GM19455 (cell line): ENCODE results near the gene AIFM2.
"Not testable (repeated sequence)": the region's sequence is repeated elsewhere in the genome, so short reads cannot be mapped to it uniquely, and the experiment has no call there.

ENCODE experiments used
- ATAC-seq: cut with Tn5 transposase; IDR thresholded peaks from one replicate; pipeline ENCODE4 v1.9.1; 2021; ENCODE audit not compliant: unreplicated experiment

The AIFM2 gene

DNA sequence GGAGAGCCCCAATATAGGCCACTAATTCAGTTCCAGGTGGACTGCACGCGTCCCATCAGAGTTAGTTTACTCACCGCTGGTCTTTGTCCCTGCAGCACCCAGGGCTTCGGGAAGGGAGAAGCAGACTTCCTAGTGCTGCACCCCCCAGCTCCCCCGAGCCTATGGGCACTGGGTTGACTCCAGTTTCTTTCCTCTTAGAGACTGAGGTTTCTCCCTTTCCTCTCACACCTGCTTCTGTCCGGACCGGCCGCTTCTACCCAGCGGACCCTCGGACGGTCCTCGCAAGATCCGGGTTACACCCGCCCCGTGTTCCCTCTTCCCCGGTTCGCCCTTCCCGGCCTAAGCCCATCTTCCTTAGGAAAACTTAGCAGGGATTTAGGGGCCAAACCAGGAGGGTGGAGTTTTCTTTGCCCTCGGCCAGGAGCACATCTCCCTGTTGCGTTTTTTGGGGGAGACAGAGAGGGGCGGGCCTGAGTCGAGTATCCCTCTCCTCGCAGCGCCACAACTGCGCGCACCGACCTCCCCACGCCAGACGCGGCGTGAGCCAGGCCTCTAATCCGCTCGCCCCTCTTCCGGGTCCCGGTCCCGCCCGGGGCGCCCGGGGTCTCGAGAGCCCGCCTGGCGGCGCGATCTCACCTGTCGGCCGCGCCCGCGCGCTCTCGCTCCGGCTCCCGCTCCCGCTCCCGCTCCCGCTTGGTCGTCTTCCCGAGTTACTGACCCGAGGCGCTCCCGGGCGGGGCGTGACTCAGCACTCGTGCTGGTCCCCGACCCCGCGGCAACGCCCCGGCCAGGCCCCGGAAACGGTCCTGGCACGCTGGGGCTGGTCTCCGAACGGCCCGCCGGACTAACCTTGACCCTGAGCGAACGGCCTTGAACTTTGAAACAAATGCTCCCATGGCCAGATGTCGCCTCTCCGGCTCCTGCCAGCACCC, at the start of gene AIFM2:
AIFM2 (minus strand) TSS at position 728 of the 932 bp plus-strand sequence. CDS start 8,741 bp downstream, outside the sequence.
- peak; percentile 76 for ATAC-seq

DNA sequence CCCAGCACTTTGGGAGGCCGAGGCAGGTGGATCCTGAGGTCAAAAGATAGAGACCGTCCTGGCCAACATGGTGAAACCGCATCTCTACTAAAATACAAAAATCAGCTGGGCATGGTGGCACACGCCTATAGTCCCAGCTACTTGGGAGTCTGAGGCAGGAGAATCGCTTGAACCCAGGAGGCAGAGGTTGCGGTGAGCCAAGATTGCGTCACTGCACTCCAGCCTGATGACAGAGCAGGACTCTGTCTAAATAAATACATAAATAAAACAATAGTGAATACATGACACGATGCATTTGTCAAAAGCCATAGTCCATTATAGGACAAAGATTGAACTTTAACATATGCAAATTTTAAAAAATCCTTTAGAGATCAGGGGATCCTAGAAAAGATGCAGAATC, 46.6 kb upstream of the AIFM2 start:
- ATAC-seq, result not testable (repeated sequence)

DNA sequence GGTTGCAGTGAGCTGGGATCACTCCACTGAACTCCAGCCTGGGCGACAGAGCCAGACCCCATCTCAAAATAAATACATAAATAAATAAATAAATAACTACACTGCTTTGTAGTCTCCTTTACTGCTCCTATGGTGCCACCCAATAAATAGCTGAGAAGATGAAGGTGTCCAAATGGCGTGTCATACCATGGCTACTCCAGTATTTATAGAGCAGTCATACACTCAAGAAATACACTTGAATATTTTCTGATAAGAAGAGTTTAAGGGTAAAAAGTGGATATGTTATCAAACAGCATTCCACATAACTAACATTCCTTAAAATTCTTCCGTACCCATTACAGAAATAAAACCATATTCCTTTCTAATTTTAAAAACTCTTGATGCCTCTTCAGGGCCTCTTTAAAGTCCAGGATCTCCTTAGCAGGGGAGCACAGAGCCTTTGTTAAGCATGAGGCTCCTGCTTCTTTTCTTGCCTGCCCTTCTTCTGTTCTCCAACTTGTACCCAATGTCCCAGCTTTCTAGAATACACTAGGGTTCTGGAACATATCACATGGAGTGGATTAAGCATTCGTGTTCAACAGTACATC, 45.6 kb upstream of the AIFM2 start:
- no peak for ATAC-seq

DNA sequence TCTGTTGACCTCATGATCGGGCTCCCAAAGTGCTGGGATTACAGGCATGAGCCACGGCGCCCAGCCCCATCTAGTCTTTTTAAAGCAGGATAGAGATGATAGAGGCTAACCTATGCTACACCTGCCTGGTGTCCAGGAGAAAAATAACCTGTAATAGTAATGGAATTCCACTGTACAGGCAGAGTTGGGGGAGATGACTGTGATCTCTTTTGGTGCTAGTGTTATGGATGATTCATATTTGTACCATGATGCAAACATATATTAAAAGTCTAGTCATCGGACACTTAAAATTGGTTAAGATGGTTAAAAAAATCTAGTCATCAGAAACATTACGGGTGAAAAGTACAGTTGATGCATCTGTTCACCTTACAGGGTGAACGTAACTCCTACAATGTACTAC, 43.8 kb upstream of the AIFM2 start:
- ATAC-seq, result no peak

DNA sequence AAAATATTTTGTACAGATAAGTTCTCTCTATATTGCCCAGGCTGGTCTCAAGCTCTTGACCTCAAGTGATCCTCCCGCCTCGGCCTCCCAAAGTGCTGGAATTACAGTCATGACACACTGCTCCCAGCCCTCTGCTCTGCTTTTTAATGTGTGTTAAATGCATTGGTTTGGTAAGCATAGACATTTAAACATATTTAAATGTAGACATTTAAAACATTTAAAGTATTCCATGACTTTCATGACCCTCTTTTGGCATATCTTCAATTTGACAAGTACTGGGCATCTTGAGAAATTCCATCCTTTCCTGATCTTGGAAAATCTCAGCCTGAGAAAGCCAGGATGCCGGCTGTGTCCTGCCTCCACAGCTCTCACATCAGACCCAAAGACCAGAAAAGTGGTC, 42.9 kb upstream of the AIFM2 start:
- ATAC-seq, result no peak

DNA sequence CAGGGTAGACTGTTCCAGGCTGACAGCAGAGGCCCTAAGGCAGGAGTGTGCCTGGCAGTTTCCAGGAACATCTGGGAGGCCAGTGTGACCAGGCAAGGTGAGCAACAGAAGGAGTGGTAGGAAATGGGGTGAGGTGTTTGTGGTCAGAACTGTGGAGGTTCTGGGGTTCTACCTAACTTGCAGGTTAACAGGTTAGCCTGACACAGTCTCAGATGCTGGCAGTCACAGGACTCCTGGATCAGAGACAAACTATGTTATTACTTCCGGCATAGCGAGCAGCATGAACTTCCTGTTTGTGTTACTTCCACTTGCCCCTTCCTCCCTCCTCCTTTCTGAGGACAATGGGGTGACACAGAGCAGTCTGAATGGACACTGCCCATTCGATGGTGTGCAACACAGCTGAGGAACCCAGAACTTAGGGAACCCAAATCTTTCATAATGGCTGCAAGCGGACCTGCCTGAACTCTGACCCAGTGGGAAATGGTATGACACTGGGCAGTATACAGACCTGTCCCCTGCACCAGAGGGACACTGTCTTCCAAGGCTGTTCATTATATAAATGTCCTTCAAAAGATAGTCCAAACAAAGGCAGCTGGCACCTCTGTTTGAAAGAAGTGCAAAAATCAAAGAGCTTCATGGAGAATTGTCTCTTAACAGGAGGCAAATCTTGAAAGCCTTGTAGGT, 41.6 kb upstream of the AIFM2 start:
- no peak for ATAC-seq

DNA sequence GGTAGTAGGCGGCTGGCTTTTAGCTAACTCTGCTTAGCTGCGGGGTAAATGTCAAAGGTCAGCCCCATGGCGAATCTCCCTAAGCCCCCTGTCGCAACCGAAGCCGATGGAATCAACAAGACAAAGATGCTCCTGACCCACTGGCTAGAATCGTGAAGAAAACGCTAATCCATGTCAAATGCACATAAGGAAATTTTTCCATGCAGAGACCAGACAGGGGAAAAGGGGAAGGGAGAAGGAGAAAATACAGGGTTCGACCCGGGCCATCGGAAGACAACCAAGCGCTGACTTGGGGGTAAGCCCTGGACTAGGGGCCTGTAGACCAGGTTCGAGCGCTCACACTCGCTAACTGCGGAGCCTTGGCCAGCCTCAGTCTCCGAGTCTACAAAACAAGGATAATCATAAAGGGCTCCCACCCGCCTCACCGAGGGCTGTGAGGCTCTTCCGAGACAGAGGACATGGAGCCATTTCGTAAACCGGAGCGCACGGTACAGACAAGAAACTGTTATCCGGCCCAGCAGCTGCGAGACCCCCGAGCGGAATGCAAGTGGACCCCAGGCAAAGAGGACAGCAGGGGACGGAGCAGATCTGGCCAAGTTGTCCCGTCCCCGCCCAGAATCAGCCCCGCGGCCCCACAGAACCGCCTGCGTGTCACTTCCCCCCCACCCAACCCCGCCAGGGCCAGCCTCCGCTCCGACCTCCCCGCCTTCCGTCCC, 37.2 kb upstream of the AIFM2 start:
- ATAC-seq, result peak; percentile 5

DNA sequence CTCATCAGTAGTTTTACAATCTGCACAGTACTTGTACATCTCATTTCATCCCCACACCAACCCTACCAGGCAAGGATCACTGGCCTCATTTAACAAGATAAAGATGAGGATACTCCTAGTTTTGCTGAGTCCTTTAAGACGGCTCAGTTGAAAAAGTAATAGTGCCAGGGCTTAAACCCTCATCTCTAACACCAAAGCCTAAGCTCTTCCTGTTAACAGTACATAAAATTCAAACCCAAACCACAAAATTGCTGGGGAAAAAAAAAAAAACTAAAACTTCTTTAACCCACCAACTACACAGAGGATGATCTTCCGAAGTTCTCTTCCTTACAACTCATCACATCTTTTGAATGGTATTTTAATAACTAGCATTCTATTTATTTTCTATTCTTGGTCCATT, 36.4 kb upstream of the AIFM2 start:
- ATAC-seq, result no peak

DNA sequence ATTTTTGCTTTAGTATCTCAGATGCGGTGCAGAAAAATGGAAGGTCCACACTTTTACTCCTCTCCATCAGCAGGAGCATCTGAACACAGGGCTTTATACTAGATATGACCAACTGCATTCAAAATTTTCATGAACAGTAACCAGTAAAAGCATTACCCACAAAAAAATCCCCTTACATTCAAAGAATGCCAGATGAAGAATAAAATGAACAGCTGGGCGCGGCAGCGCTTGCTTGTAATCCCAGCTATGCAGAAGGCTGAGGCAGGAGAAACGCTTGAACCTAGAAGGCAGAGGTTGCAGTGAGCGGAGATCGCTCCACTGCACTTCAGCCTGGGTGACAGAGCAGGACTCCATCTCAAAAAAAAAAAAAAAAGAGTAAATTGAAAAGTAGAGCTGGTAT, 34.6 kb upstream of the AIFM2 start:
- no peak for ATAC-seq

DNA sequence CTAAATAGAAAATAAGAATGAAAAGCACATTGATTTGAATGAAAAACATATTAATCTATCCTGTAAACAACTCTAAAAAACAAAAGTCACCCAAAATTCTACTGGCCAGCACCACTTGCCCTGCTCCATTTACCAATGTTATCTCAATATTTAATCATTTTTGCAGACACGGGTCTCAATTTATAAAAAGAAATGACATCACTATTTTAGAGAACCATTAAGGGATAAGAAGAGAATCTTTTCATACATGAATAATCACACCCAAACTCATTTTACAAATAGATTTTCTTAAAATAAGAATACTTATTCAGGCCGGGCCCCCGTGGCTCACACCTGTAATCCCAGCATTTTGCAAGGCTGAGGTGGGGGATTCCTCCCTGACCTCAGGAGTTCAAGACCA, 33.8 kb upstream of the AIFM2 start:
- ATAC-seq, result no peak

DNA sequence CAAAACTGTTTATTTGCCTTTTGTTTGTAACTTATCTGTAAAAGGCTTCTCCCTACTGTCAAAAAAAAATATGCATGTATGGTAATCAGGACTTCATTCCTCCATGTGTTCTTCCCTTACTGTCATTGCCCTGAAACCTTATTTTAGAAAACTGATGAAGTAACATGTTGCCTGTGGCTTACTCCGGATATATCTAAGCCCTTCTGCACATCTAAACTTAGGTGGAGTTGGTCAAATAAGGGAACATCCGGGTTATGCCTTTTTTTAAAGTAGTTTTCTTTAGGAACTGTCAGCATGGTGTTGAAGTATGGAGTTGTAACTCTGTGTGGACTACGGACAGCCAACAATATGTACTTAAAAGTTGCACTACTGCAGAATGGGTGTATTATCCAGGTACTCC, 31.5 kb upstream of the AIFM2 start:
- no peak for ATAC-seq

DNA sequence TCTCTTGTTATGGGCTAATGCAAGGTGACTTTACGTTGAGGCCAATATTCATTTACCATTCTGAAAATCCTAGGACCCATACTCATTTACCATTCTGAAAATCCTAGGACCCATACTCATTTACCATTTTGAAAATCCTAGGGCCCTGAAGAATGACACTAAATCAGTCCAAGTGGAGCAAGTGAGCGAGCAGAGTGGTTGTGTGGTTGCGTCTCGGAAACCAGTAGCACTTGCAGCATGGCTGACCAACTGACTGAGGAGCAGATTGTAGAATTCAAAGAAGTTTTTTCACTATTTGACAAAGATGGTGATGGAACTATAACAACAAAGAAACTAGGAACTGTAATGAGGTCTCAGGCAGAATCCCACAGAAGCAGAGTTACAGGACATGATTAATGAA, 30.8 kb upstream of the AIFM2 start:
- ATAC-seq, result no peak

DNA sequence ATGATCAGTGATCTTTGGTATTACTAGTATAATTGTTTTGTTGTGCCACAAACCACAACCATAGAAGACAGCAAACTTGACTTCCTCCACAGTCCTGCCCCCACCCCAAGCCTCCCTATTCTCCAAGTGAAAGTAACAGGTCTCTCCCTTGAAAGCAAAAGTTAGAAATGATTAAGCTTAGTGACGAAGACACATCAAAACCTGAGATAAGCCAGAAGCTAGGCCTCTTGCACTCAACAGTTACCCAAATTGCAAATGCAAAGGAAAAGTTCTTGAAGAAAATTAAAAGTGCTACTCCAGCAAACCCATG, 30.2 kb upstream of the AIFM2 start:
- no peak for ATAC-seq

DNA sequence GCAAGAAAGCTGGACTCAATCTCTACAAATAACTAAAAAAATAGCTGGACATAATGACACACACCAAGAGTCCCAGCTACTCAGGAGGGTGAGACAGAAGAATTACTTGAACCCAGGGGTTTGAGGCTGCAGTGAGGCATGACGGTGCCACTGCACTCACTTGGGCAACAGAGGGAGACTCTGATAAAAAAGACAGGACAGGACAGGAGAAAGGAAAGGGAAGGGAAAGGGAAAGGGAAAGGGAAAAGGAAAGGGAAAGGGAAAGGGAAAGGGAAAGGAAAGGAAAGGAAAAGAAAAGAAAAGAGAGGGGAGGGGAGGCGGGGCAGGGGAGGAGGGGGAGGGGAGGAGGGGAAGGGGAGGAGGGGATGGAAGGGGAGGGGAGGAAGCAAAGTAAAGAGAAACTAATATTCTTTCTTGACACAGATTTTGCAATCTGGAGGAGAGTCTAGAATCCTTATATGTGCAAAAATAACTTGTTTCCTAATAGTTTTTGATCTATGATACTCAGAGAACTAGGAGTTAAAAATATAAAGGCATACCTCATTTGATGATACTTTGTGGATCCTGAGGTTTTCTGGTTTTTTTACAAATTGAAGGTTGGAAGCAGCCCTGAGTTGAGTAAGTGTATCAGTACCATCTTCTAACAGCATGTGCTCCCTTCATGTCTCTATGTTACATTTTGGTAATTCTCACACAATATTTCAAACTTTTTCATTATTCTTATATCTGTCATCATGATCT, 29.7 kb upstream of the AIFM2 start:
- ATAC-seq, result no peak

DNA sequence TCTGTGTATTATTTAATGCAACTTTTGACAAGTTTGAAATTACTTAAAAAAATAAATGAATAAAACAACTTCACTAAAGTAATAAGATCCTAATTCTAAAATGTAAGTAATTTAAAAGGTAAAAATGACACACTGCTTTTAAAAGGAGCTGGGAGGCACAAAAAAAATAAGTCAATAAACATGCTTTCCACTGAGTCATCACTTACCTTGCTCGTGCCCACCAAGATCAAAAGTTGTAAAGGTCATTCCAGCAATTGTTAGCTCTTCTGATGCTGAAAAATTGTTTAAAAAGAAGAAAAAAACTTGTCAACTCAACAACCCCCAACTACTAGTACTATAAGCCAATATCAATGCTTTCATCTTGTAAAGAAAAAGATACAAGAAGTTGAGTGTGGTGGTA, 28.2 kb upstream of the AIFM2 start:
- no peak for ATAC-seq

DNA sequence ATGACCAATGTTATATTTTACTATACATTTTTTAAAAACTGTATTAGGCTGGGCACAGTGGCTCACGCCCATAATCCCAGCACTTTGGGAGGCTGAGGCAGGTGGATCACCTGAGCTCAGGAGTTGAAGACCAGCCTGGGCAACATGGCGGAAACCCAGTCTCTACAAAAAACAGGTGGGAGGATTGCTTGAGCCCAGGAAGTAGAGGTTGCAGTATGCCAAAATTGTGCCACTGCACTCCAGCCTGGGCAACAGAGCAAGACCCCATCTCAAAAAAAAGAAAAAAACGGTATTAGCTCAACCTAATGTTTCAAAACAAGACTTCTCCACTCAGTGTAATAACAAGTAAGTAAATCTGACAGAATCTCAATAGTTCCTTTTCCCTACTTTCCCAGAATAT, 26.7 kb upstream of the AIFM2 start:
- not testable (repeated sequence) for ATAC-seq

DNA sequence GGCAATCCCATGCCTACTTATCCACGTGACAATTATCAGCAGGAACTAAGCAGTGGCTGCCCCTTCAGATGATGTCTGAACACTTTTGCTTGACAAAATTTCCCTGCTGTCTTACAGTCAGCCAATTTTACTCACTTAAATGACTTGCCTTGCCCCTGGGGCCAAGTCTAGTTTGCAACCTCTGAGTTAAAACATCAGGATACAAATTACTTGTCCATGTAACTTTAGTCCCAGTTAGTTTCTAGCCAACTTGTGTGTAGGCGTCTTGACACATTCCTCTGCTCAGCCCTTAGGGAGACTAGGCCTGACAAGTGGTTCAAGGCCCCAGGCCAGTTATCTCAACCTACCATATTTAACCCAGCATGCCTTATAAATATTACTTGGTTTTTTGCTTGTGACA, 25.5 kb upstream of the AIFM2 start:
- ATAC-seq, result no peak

DNA sequence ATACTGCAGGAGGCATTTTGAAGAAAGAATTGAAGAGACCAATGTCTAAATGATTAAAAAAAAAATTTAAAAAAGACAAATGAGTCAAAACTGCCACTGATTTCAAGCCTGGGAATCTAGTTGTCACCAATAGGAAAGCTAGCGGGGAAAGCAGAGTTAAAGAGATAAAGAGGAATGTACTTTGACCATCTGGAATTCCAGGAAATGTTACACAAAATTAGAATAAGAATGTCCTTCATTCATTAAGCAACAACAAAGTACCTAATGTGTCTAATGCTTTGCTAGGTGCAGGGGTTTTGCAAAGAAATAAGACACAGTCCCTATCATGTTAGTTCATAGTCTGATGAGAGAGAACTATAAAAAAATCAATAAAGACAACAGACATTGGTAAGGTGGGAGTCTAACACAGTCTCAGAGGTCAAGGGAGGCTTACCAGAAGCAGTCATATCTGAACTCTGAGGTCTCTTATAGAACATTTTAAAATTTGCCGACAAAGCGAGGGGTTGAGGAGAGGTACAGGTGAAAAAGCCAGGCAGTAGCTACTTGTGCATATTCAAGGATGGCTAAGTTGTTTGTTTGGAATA, 22.7 kb upstream of the AIFM2 start:
- ATAC-seq, result no peak

DNA sequence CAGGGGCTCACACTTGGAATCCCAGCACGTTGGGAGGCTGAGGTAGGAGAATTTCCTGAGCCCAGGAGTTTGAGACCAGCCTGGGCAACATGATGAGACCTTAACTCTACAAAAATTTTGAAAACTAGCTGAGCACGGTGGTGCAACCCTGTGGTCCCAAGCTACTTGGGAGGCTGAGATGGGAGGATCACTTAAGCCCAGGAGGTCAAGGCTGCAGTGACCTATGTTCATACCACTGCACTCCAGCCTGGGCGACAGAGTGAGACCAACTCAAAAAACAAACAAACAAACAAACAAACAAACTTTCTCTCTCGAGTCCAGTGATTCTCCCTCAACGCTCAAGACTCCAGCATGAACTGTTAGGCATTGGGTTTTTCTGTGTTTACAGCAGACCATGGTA, 15.9 kb upstream of the AIFM2 start:
- ATAC-seq, result no peak

DNA sequence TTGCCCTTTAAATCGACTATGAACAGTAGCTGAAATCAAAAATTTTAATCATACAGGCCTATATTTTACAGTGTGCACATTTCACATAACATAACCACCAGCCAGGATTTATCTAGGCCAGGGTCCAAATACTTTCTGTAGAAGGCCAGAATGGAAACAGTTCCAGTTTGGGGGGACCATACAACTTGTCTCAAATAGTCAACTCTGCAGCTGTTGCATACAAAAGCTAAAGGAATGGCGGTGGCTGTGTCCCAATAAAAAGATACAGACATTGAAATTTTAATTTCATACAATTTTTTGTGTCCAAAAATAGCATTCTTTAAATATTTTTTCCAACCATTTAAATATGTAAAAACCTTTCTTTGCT, 14.6 kb upstream of the AIFM2 start:
- no peak for ATAC-seq
